ENCODE data around the gene CDNF.

The CDNF gene

GRCh38 chr10:14806318-14806717 lies 31.5 kb downstream of the CDNF start:
- H3K4me3 ChIP-seq (ENCODE audit: low read depth, low read length) = no peak overlapping the region
- DNase-seq (ENCODE audit: low read depth) = no peak
- no peak for TF ChIP-seq POLR2A (IDR thresholded peaks at IDR 0.05; ENCODE audit: extremely low read depth, insufficient read length)
- TF ChIP-seq, protein P1, sequence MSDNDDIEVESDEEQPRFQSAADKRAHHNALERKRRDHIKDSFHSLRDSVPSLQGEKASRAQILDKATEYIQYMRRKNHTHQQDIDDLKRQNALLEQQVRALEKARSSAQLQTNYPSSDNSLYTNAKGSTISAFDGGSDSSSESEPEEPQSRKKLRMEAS (IDR thresholded peaks at IDR 0.05; ENCODE audit: low read depth, low read length) = no peak
- TF ChIP-seq, protein P2, sequence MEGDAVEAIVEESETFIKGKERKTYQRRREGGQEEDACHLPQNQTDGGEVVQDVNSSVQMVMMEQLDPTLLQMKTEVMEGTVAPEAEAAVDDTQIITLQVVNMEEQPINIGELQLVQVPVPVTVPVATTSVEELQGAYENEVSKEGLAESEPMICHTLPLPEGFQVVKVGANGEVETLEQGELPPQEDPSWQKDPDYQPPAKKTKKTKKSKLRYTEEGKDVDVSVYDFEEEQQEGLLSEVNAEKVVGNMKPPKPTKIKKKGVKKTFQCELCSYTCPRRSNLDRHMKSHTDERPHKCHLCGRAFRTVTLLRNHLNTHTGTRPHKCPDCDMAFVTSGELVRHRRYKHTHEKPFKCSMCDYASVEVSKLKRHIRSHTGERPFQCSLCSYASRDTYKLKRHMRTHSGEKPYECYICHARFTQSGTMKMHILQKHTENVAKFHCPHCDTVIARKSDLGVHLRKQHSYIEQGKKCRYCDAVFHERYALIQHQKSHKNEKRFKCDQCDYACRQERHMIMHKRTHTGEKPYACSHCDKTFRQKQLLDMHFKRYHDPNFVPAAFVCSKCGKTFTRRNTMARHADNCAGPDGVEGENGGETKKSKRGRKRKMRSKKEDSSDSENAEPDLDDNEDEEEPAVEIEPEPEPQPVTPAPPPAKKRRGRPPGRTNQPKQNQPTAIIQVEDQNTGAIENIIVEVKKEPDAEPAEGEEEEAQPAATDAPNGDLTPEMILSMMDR (IDR thresholded peaks at IDR 0.05; ENCODE audit: low read depth, low read length) = no peak
- no peak for TF ChIP-seq MYC (IDR thresholded peaks at IDR 0.05; ENCODE audit: low read depth, low read length)

GRCh38 chr10:14803827-14804226 lies 34.0 kb downstream of the CDNF start:
- DNase-seq (ENCODE audit: low read depth) = no peak
- TF ChIP-seq, protein P1 (IDR thresholded peaks at IDR 0.05; ENCODE audit: low read depth, low read length) = no peak
- TF ChIP-seq, protein P2 (IDR thresholded peaks at IDR 0.05; ENCODE audit: low read depth, low read length) = no peak
- no peak for TF ChIP-seq POLR2A (IDR thresholded peaks at IDR 0.05; ENCODE audit: extremely low read depth, insufficient read length)
- no peak for TF ChIP-seq MYC (IDR thresholded peaks at IDR 0.05; ENCODE audit: low read depth, low read length)
- H3K4me3 ChIP-seq (ENCODE audit: low read depth, low read length) = no peak overlapping the region

DNA sequence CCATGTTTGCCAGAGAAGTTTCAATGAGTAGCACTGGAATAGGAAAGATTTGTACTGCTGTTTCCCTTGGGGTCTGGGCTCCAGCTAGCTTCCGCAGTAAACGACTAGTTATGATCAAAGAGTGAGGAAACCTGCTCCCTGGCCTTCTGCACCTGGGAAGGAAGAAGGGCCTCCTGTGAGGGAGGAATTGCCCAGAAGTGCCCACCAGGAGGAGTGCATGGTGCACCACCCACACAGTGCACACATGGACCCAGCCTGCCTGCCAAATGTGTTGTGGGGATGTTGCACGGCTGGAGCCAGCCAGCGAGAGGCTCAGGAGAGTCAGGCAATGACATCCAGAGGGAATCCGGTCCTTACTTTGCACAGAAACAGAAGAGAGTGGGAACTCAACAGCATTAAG lies 36.1 kb downstream of the CDNF start:
- TF ChIP-seq, protein P2 (IDR thresholded peaks at IDR 0.05; ENCODE audit: low read depth, low read length) = no peak
- TF ChIP-seq, protein P1 (IDR thresholded peaks at IDR 0.05; ENCODE audit: low read depth, low read length) = no peak
- TF ChIP-seq MYC (IDR thresholded peaks at IDR 0.05; ENCODE audit: low read depth, low read length) (no peak), POLR2A (IDR thresholded peaks at IDR 0.05; ENCODE audit: extremely low read depth, insufficient read length) (no peak)
- no peak for DNase-seq (ENCODE audit: low read depth)
- H3K4me3 ChIP-seq (ENCODE audit: low read depth, low read length) = no peak overlapping the region

DNA sequence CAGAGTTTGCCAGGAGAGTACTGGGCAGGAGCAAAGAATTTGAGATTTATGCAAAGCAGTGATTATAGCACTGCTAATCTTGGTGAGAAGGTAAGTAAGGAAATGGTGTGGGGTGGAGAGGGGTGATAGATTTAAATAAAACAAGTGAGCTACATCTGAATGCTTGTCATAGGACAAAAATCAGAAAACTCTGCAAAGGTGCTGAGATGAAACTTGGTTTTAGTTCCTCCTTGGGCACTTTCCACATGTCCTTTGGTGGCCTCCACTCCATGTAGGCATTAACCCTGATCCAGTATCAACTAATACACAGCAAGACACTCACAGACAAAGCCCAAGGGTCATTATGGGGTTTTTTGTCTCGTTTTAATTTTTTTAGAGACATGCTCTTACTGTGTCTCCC lies 37.4 kb downstream of the CDNF start:
- DNase-seq (ENCODE audit: low read depth) = no peak
- H3K4me3 ChIP-seq (ENCODE audit: low read depth, low read length) = no peak overlapping the region
- TF ChIP-seq, protein P2 (IDR thresholded peaks at IDR 0.05; ENCODE audit: low read depth, low read length) = no peak
- TF ChIP-seq, protein P1 (IDR thresholded peaks at IDR 0.05; ENCODE audit: low read depth, low read length) = no peak
- TF ChIP-seq MYC (IDR thresholded peaks at IDR 0.05; ENCODE audit: low read depth, low read length) = no peak
- no peak for TF ChIP-seq POLR2A (IDR thresholded peaks at IDR 0.05; ENCODE audit: extremely low read depth, insufficient read length)

GRCh38 chr10:14798636-14799035 lies 39.2 kb downstream of the CDNF start:
- H3K4me3 ChIP-seq (ENCODE audit: low read depth, low read length) = no peak overlapping the region
- TF ChIP-seq, protein P2 (IDR thresholded peaks at IDR 0.05; ENCODE audit: low read depth, low read length) = no peak
- TF ChIP-seq MYC (IDR thresholded peaks at IDR 0.05; ENCODE audit: low read depth, low read length) = no peak
- TF ChIP-seq POLR2A (IDR thresholded peaks at IDR 0.05; ENCODE audit: extremely low read depth, insufficient read length) = no peak
- TF ChIP-seq, protein P1 (IDR thresholded peaks at IDR 0.05; ENCODE audit: low read depth, low read length) = no peak
- no peak for DNase-seq (ENCODE audit: low read depth)

GRCh38 chr10:14787938-14788337 lies 49.9 kb downstream of the CDNF start:
- TF ChIP-seq, protein P2 (IDR thresholded peaks at IDR 0.05; ENCODE audit: low read depth, low read length) = no peak
- TF ChIP-seq, protein P1 (IDR thresholded peaks at IDR 0.05; ENCODE audit: low read depth, low read length) = no peak
- no peak for TF ChIP-seq POLR2A (IDR thresholded peaks at IDR 0.05; ENCODE audit: extremely low read depth, insufficient read length)
- TF ChIP-seq MYC (IDR thresholded peaks at IDR 0.05; ENCODE audit: low read depth, low read length) = no peak
- H3K4me3 ChIP-seq (ENCODE audit: low read depth, low read length) = no peak overlapping the region
- DNase-seq (ENCODE audit: low read depth) = no peak
